NCI-H146 treated with DMSO at 0.1 percent for 48 hours (cell line): ENCODE data around the gene NUBPL.
"Not testable (repeated sequence)": the region's sequence is repeated elsewhere in the genome, so short reads cannot be mapped to it uniquely, and the experiment has no call there.

Source experiments
- DNase-seq: peaks from one replicate; lab custom pipeline; 2025; ENCODE audit not compliant: unreplicated experiment; lab: John Stamatoyannopoulos, UW

The NUBPL gene

GRCh38 chr14:31876741-31877140 is 315.5 kb downstream of the NUBPL start:
- DNase-seq: no peak

GRCh38 chr14:31877255-31877798 is 316.1 kb downstream of the NUBPL start:
- DNase-seq: no peak

- no peak for DNase-seq
These were observed 318.6 kb downstream of the NUBPL start for GRCh38 chr14:31879661-31880348.

GRCh38 chr14:31880935-31881334 is 319.7 kb downstream of the NUBPL start:
- DNase-seq: no peak

- no peak for DNase-seq
These were observed 320.5 kb downstream of the NUBPL start for GRCh38 chr14:31881531-31882310.

- no peak for DNase-seq
These were observed 323.0 kb downstream of the NUBPL start for GRCh38 chr14:31884238-31884637.

GRCh38 chr14:31884776-31885379 is 323.7 kb downstream of the NUBPL start:
- DNase-seq: no peak

- DNase-seq: no peak
These were observed 325.1 kb downstream of the NUBPL start for GRCh38 chr14:31886156-31886835.

- DNase-seq: no peak
These were observed 326.9 kb downstream of the NUBPL start for GRCh38 chr14:31887929-31888580.

- no peak for DNase-seq
These were observed 328.1 kb downstream of the NUBPL start for GRCh38 chr14:31889297-31889696.

GRCh38 chr14:31890202-31890601 is 329.0 kb downstream of the NUBPL start:
- not testable (repeated sequence) for DNase-seq

GRCh38 chr14:31893221-31893757 is 332.1 kb downstream of the NUBPL start:
- no peak for DNase-seq

- no peak for DNase-seq
These were observed 333.1 kb downstream of the NUBPL start for GRCh38 chr14:31894351-31894750.

- no peak for DNase-seq
These were observed 334.0 kb downstream of the NUBPL start for GRCh38 chr14:31895206-31895605.

- peak; percentile 1 for DNase-seq
These were observed 334.4 kb downstream of the NUBPL start for GRCh38 chr14:31895646-31896045.

- peak; percentile 10 for DNase-seq
These were observed 336.5 kb downstream of the NUBPL start for GRCh38 chr14:31897581-31898186.

- no peak for DNase-seq
These were observed 337.8 kb downstream of the NUBPL start for GRCh38 chr14:31898838-31899528.

- no peak for DNase-seq
These were observed 340.8 kb downstream of the NUBPL start for GRCh38 chr14:31902002-31902401.

- no peak for DNase-seq
These were observed 341.9 kb downstream of the NUBPL start for GRCh38 chr14:31902945-31903646.
